ENCODE results near the gene HOXA9. TPM values are rescaled to one million over a fixed set of nuclear protein-coding genes. Genes with fewer than 3 reads are reported as not detected.
A peak's percentile ranks its signal among the peaks of the same experiment; 100 is the strongest.

Gene HOXA9
- total RNA-seq, 1 donor from 2014 or later, result not detected

GRCh38 chr7:27116962-27117886, 48.1 kb downstream of the HOXA9 start:
- peak overlapping the region; percentile 63 to 66 for H3K4me3 ChIP-seq
- H3K36me3 ChIP-seq, result no peaks in the 10 kb centered on the region
- H3K27ac ChIP-seq, result peak overlapping the region; percentile 89 to 97
- TF ChIP-seq, protein P1, sequence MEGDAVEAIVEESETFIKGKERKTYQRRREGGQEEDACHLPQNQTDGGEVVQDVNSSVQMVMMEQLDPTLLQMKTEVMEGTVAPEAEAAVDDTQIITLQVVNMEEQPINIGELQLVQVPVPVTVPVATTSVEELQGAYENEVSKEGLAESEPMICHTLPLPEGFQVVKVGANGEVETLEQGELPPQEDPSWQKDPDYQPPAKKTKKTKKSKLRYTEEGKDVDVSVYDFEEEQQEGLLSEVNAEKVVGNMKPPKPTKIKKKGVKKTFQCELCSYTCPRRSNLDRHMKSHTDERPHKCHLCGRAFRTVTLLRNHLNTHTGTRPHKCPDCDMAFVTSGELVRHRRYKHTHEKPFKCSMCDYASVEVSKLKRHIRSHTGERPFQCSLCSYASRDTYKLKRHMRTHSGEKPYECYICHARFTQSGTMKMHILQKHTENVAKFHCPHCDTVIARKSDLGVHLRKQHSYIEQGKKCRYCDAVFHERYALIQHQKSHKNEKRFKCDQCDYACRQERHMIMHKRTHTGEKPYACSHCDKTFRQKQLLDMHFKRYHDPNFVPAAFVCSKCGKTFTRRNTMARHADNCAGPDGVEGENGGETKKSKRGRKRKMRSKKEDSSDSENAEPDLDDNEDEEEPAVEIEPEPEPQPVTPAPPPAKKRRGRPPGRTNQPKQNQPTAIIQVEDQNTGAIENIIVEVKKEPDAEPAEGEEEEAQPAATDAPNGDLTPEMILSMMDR (IDR thresholded peaks at IDR 0.05), result no peak
- no peak for DNase-seq (ENCODE audit: low spot score in 2 of 2)
- H3K4me1 ChIP-seq, result peaks cover 0 to 22% of the 10 kb centered on the region in 2 donors
- no peaks in the 10 kb centered on the region for H3K9me3 ChIP-seq
- H3K27me3 ChIP-seq, result no peaks in the 10 kb centered on the region
- intact Hi-C loops (cut with DNase I), result loop anchor here (10.0 kb wide), 1 partner anchor 1298 kb away; the partner anchor contains the start of gene CREB5

DNA sequence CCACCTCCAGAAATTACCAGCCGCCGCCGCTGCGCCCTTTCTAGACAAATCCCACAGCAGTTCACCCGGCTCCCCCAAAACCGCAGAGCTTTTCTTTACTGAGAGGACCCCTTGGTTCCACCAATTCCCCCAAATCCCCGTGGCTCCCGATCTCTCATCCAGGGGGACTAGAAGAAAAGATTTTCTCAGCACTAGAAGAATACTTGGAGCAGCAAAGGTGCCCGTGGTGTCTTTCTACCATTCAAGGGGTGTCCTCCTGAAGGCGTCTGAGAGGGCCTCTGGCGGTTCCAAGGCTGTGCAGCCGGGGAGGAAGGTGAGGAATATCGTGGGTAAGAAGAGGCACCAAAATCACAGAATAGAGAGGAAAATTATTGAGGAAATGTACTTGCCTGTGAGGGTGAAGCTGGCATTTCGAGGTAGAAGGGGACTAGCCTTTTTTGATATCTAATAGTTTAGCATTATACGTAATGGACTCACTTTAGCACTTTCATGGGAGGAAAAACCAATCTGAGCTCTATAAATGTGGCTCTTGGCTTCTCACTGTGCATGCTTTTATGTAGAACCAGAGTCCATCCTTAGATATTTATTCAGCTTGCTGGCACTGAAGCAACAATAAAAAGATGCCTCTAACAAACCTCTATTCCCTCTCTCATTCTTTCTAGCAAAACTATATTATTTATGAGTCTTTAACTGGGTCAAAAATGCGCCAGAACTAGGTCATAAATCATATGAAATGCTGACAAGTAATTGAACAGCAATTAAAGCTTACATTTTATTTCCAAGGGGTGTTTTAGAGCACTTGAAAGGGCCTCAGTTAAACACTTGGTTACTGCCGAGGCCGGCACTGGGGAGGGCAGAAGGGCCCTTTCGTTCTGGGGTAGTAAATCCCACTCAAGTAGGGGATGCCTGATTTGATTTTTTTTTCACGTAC, 49.0 kb downstream of the HOXA9 start:
- TF ChIP-seq, protein P1 (IDR thresholded peaks at IDR 0.05), result no peak
- Histone ChIP-seq H3K27me3 (no peaks in the 10 kb centered on the region), H3K4me3 (peak overlapping the region; percentile 63 to 66), H3K4me1 (peaks cover 0 to 22% of the 10 kb centered on the region in 2 donors), H3K9me3 (no peaks in the 10 kb centered on the region), H3K36me3 (no peaks in the 10 kb centered on the region), H3K27ac (peak overlapping the region; percentile 89 to 97)
- no peak for DNase-seq (ENCODE audit: low spot score in 2 of 2)
- intact Hi-C loops (cut with DNase I), result loop anchor here (10.0 kb wide), 1 partner anchor 1299 kb away; the partner anchor contains the start of gene CREB5

DNA sequence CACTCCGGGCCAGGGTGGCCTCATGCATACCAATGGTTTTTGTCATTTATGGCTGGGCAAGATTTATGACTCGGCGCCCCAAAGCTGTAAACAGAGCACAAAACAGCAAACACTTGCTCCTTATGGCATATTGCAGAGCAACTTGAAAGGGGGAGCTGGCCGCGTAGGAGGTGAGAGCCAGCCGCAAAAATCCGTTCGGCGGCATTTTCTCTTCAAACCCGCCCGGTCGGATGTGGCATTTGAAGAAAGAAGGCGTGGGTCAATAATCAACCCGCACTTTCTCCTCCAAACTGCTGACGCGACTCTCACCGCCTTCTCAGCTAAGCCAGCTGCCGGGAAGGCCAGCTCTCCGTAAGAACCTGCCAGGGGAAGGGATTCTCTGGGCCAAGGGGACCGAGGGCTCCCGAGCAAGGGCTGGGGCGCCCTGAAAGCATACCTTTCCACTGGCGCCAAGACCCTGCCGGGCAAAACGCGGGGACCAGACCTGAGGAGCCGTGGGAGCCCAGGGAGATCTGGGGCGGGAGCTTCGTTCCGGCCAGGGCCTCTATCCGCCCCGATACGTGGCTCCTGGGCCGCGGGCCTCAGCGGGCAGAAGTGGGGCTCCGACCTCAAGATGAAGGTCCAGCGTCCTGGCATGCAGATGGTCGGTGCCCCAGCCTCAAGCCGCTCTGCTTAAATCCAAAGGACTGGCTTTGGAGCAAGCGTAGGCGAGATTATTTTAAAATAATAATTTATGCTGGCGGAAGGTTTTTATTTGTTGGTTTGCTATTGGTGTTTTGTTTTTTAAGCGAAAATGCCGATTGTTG, 49.9 kb downstream of the HOXA9 start:
- H3K9me3 ChIP-seq, result no peaks in the 10 kb centered on the region
- peak overlapping the region; percentile 89 to 97 for H3K27ac ChIP-seq
- H3K27me3 ChIP-seq, result no peaks in the 10 kb centered on the region
- TF ChIP-seq, protein P1 (IDR thresholded peaks at IDR 0.05), result no peak
- intact Hi-C loops (cut with DNase I), result loop anchor here (2.0 to 10.0 kb wide), 3 partner anchors 15 to 1299 kb away; partner anchors contain the start of genes CREB5 and HOXA4
- peaks cover under 1 to 18% of the 10 kb centered on the region in 2 donors for H3K4me1 ChIP-seq
- no peak for DNase-seq (ENCODE audit: low spot score in 2 of 2)
- no peaks in the 10 kb centered on the region for H3K36me3 ChIP-seq
- H3K4me3 ChIP-seq, result peak overlapping the region; percentile 63 to 66

DNA sequence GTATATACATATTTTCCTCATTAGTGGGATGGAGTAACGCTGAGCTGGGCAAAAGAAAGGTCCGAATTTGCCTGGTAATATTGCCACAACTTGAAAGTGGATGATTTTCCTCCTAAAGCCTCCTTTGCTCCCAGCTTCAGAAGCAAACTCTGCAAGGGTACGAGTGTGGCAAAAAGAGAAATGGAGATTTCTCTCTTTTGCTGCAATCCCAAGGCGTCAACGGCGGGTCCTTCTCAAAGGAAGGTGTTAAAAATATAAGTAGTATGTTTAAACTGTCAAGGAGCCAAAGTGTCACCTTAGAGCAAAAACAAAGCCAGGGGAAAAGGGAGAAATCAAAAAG, 50.5 kb downstream of the HOXA9 start:
- intact Hi-C loops (cut with DNase I), result loop anchor here (2.0 to 10.0 kb wide), 4 partner anchors 16 to 1300 kb away; partner anchors contain the start of genes CREB5, HIBADH and HOXA4
- TF ChIP-seq, protein P1 (IDR thresholded peaks at IDR 0.05), result no peak
- H3K27me3 ChIP-seq, result no peaks in the 10 kb centered on the region
- H3K4me3 ChIP-seq, result peak overlapping the region; percentile 63 to 66
- peaks cover 4 to 20% of the 10 kb centered on the region in 2 donors for H3K4me1 ChIP-seq
- no peaks in the 10 kb centered on the region for H3K36me3 ChIP-seq
- H3K27ac ChIP-seq, result peak overlapping the region; percentile 89 to 97
- H3K9me3 ChIP-seq, result no peaks in the 10 kb centered on the region
- no peak for DNase-seq (ENCODE audit: low spot score in 2 of 2)
